Measurements from ENCODE around the gene ARHGAP6.
"Not testable (repeated sequence)": the region's sequence is repeated elsewhere in the genome, so short reads cannot be mapped to it uniquely, and the experiment has no call there.

ARHGAP6 gene

DNA sequence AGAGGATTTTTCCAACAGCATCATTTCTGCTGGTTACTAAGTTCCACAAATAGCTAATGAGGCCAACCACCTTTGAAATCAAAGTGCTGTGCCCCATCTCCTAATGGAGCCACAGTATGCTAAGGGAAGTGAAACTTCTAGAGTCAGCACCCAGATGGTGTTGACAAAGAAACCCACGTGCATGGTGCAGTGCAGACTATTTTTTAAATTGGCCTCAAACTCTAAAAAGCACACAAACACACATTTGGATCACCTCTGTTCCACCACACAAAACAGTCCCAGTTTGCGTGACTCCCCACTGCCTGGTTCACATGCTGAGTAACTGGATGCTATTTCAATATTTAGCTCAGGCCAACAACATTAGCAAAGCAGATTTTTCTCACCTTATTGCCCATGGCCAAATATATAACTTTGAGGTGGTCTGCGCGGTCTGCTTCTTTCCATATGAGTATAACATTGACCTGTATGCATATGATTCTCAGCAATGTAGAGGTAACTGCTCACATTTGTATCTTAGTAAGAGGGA, 302.6 kb downstream of the ARHGAP6 start:
- TF ChIP-seq Cebpa-rat (IDR thresholded peaks at IDR 0.05): no peak
- H3K27ac ChIP-seq: peak overlapping the region in 10 of 11 experiments; percentile 9 to 86 (median 68); a peak in 16 of 22 replicates

DNA sequence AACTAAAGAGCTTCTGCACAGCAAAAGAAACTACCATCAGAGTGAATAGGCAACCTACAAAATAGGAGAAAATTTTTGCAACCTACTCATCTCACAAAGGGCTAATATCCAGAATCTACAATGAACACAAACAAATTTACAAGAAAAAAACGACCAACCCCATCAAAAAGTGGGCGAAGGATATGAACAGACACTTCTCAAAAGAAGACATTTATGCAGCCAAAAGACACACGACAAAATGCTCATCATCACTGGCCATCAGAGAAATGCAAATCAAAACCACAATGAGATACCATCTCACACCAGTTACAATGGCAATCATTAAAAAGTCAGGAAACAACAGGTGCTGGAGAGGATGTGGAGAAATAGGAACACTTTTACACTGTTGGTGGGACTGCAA, 304.1 kb downstream of the ARHGAP6 start:
- Histone ChIP-seq H3K27me3 (peaks cover 30 to 55% (median 45%) of the 10 kb centered on the region in 11 experiments), H3K4me1 (peaks cover 0 to 27% (median 7%) of the 10 kb centered on the region in 10 experiments; a peak in 10 of 20 replicates), H3K9me3 (replicated peaks in 1 of 11) (peaks cover 6 to 36% (median 17%) of the 10 kb centered on the region in 11 experiments; a peak in 20 of 22 replicates)
- not testable (repeated sequence) for H3K4me2 ChIP-seq, H3K27ac ChIP-seq, H3K4me3 ChIP-seq, H4K20me1 ChIP-seq, H3K36me3 ChIP-seq, H3K9ac ChIP-seq

More for the DNA sequence above, 302.6 kb downstream of the ARHGAP6 start:
- peaks cover 0 to 42% (median 9%) of the 10 kb centered on the region in 10 experiments; a peak in 11 of 20 replicates for H3K4me1 ChIP-seq
- H3K4me2 ChIP-seq: peak overlapping the region in 8 of 11 experiments; percentile 0 to 69 (median 28); a peak in 9 of 22 replicates
- H3K9ac ChIP-seq: peak overlapping the region in 6 of 11 experiments; percentile 13 to 69 (median 54); a peak in 8 of 22 replicates
- H3K9me3 ChIP-seq (replicated peaks in 1 of 11): peaks cover 6 to 38% (median 17%) of the 10 kb centered on the region in 11 experiments; a peak in 20 of 22 replicates
- no peaks in the 10 kb centered on the region for H3K36me3 ChIP-seq
- peaks cover 35 to 55% (median 45%) of the 10 kb centered on the region in 11 experiments for H3K27me3 ChIP-seq
- no peak overlapping the region for H3K4me3 ChIP-seq
- no peaks in the 10 kb centered on the region; a peak in 1 of 22 replicates for H4K20me1 ChIP-seq

DNA sequence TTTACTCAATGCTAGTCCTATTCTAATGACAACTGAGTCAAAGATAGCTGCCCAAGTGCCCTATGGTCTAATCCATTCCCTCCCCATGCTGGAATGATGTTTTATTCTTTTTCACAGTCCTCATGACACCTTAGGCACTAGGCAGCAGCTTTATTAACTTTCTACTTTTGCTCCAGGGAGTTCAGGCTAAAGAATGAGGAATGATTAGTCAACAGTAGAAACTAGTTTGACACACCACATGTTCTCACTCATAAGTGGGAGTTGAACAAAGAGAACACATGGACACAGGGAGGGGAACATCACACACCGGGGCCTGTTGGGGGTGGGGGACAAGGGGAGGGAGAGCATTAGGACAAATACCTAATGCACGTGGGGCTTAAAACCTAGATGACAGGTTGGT, 309.8 kb downstream of the ARHGAP6 start:
- H3K9me3 ChIP-seq (replicated peaks in 1 of 11); H3K36me3 ChIP-seq; H3K9ac ChIP-seq; H4K20me1 ChIP-seq; H3K4me3 ChIP-seq: not testable (repeated sequence)
- peaks cover 0 to 39% (median 0%) of the 10 kb centered on the region in 10 experiments; a peak in 7 of 20 replicates for H3K4me1 ChIP-seq
- H3K27ac ChIP-seq: peak overlapping the region in 2 of 11 experiments; percentile 20 to 35; a peak in 4 of 22 replicates
- peak overlapping the region in 1 of 11 experiments; percentile 6; a peak in 1 of 22 replicates for H3K4me2 ChIP-seq
- peaks cover 26 to 74% (median 53%) of the 10 kb centered on the region in 11 experiments for H3K27me3 ChIP-seq

DNA sequence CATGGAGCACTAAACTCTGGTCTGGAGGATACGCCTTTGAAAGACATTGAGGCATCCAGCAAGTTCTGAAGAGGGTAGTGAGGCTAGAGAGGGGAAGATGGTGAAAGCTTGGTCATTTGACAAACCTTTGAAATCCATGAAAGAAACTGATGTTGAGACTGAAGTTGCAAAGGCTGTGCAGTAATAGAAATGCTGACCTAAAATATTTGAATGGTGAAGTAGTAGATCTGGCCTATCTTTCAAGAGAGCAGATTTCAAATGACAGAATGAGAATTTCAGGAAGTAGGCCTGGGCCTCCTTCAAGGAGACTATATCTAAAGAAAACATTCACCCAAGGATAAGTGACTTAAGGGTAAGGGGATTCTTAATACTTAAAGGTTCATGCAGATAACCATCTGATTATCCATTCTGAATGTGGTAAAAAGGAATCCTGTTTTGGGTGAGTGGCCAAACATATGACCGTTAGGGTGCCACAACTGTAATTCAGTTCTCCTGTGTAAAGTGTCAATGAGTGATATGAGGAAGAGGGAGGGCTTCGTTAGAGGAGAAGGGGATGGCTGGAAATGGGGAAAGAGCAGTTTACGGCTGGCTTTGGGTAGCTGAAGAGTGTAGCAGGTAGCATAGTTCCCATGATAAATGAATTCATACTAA, 310.3 kb downstream of the ARHGAP6 start:
- H3K9ac ChIP-seq: no peak overlapping the region
- TF ChIP-seq Cebpa-rat (IDR thresholded peaks at IDR 0.05): no peak
- H3K27me3 ChIP-seq: peaks cover 30 to 80% (median 59%) of the 10 kb centered on the region in 11 experiments
- H3K36me3 ChIP-seq: no peaks in the 10 kb centered on the region
- no peak overlapping the region for H3K4me3 ChIP-seq
- peak overlapping the region in 1 of 11 experiments; percentile 6; a peak in 1 of 22 replicates for H3K4me2 ChIP-seq
- H3K9me3 ChIP-seq (replicated peaks in 1 of 11): peaks cover 0 to 7% (median 0%) of the 10 kb centered on the region in 11 experiments; a peak in 1 of 22 replicates
- peak overlapping the region in 2 of 11 experiments; percentile 20 to 35; a peak in 4 of 22 replicates for H3K27ac ChIP-seq
- H3K4me1 ChIP-seq: peaks cover 0 to 44% (median 0%) of the 10 kb centered on the region in 10 experiments; a peak in 7 of 20 replicates
- no peaks in the 10 kb centered on the region for H4K20me1 ChIP-seq

DNA sequence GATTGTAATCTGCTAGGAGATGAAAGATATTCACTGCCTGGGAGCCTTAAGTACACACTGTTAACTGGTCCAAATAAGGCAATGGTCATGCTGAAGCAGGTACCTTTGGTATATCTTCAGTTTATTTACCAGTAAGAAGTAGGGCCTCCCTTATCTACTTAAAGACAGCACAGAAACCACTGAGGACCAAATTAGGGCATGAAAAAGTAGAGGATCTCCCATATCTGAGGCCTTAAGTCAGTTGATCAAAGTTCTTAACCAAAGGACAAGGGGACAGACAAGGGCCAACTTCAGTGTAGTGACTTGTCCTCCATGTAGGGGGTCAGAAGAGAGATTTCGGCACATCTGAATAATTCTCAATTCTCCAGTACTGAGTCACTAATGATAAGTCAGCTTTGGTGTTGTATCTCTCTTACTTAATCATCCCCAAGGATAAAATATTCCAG, 313.4 kb downstream of the ARHGAP6 start:
- no peak overlapping the region for H3K4me2 ChIP-seq
- TF ChIP-seq Cebpa-rat (IDR thresholded peaks at IDR 0.05): no peak
- H3K36me3 ChIP-seq: no peaks in the 10 kb centered on the region
- H3K27ac ChIP-seq: peak overlapping the region in 2 of 11 experiments; percentile 38 to 80; a peak in 3 of 22 replicates
- peaks cover 48 to 89% (median 72%) of the 10 kb centered on the region in 11 experiments for H3K27me3 ChIP-seq
- no peak overlapping the region for H3K9ac ChIP-seq
- H3K9me3 ChIP-seq (replicated peaks in 1 of 11): peaks cover 0 to 7% (median 0%) of the 10 kb centered on the region in 11 experiments; a peak in 1 of 22 replicates
- H4K20me1 ChIP-seq: no peaks in the 10 kb centered on the region
- H3K4me3 ChIP-seq: no peak overlapping the region
- H3K4me1 ChIP-seq: peaks cover 0 to 66% (median 0%) of the 10 kb centered on the region in 10 experiments; a peak in 7 of 20 replicates

DNA sequence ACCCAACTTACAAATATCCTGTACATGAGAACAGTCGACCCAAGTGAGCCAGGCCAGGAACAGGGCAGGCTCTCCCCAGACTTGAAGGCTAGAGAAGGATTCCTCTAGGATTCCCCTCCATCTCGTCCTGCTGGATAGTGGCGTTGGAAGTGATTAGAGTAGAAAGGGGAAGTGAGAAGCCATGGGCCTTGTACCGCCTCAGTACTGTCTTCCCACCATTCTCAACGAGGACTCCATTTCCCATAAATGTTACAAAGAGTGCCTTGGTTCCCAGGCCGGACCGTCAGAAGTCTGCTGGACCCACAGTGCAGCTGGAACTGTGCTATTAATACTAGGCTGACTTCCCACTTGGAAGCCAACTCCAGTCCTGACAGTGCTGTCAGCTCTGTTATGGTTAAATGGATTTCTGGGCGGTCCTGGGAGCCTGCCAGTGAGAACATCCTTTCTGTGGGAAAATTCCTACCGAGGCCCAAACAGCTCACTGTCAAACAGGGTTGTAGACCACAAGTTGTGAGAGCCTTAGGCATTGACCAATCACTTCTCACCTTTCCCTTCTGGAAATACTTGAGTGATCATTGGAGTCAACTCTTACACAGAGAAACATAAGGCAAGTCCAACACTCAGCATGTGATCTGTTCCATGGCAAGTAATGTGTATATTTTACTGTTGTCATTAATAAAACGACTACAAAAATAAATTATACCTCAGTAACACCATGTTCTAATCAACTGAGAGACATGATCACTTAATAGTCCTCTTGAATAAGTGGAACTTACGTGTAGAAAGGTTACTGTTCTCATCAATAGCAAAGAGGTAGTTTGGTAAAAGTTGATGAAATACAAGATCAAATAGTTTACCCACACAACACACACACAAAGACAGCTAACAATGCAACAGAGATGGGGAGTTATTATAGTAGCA, 314.1 kb downstream of the ARHGAP6 start:
- H3K27me3 ChIP-seq: peaks cover 48 to 89% (median 67%) of the 10 kb centered on the region in 11 experiments; a peak in 21 of 22 replicates
- no peaks in the 10 kb centered on the region for H3K36me3 ChIP-seq
- H3K9ac ChIP-seq: peak overlapping the region in 2 of 11 experiments; percentile 6 to 57; a peak in 3 of 22 replicates
- peaks cover 0 to 66% (median 0%) of the 10 kb centered on the region in 10 experiments; a peak in 7 of 20 replicates for H3K4me1 ChIP-seq
- H4K20me1 ChIP-seq: no peaks in the 10 kb centered on the region
- peak overlapping the region in 4 of 11 experiments; percentile 6 to 80 (median 42); a peak in 7 of 22 replicates for H3K27ac ChIP-seq
- H3K4me2 ChIP-seq: peak overlapping the region in 3 of 11 experiments; percentile 17 to 44 (median 27); a peak in 4 of 22 replicates
- H3K9me3 ChIP-seq (replicated peaks in 1 of 11): peaks cover 0 to 7% (median 0%) of the 10 kb centered on the region in 11 experiments; a peak in 1 of 22 replicates
- no peak overlapping the region for H3K4me3 ChIP-seq
- TF ChIP-seq Cebpa-rat (IDR thresholded peaks at IDR 0.05): no peak

DNA sequence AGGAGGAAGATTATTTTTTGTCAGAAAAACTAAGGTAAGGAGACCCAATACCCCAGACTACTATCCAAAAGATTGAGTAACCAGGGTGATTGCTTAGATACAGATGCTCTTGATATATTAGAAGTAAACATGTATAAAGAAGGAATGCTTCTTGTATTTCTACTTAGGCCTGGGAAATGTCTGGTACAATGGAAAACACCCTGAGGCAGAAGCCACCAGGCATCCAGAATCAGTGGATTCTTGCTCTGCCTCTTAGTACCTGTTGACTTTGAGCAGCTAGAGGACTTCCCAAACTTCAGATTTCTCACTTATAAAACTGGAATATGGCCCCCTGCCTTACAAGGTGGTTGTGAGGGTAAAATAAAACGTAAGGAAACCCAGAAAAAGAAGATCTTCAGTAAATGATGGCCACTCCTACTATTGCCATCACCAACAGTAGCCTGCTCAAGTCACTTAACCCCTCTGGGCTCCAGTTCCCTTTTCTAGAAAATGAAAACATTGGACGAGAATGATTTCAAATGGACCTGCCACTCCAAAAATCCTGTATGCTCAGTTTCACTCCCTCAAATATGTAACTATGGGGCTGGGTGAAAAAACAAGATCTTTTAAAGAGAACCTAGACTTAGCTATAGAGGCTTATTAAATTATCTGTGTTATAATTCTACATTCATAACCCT, 315.9 kb downstream of the ARHGAP6 start:
- Histone ChIP-seq H3K4me1 (peaks cover 0 to 57% (median 0%) of the 10 kb centered on the region in 10 experiments; a peak in 7 of 20 replicates), H3K4me2 (peak overlapping the region in 3 of 11 experiments; percentile 23 to 44 (median 35); a peak in 5 of 22 replicates), H3K4me3 (no peak overlapping the region), H4K20me1 (no peaks in the 10 kb centered on the region), H3K9me3 (replicated peaks in 1 of 11) (peaks cover 0 to 7% (median 0%) of the 10 kb centered on the region in 11 experiments; a peak in 1 of 22 replicates), H3K9ac (peak overlapping the region in 1 of 11 experiments; percentile 58; a peak in 1 of 22 replicates), H3K27ac (peak overlapping the region in 4 of 11 experiments; percentile 32 to 80 (median 66); a peak in 7 of 22 replicates), H3K36me3 (no peaks in the 10 kb centered on the region), H3K27me3 (peaks cover 58 to 95% (median 70%) of the 10 kb centered on the region in 11 experiments)
- no peak for TF ChIP-seq Cebpa-rat (IDR thresholded peaks at IDR 0.05)
